GM18907 (cell line): Measurements from ENCODE around the gene PHACTR1.

Experiments used
- ATAC-seq: cut with Tn5 transposase; IDR thresholded peaks from one replicate; pipeline ENCODE4 v1.9.1; 2021; ENCODE audit warnings: mild to moderate bottlenecking, moderate library complexity; ENCODE audit not compliant: unreplicated experiment

The PHACTR1 gene

GRCh38 chr6:12844284-12845223, 128.0 kb downstream of the PHACTR1 start:
- no peak for ATAC-seq

DNA sequence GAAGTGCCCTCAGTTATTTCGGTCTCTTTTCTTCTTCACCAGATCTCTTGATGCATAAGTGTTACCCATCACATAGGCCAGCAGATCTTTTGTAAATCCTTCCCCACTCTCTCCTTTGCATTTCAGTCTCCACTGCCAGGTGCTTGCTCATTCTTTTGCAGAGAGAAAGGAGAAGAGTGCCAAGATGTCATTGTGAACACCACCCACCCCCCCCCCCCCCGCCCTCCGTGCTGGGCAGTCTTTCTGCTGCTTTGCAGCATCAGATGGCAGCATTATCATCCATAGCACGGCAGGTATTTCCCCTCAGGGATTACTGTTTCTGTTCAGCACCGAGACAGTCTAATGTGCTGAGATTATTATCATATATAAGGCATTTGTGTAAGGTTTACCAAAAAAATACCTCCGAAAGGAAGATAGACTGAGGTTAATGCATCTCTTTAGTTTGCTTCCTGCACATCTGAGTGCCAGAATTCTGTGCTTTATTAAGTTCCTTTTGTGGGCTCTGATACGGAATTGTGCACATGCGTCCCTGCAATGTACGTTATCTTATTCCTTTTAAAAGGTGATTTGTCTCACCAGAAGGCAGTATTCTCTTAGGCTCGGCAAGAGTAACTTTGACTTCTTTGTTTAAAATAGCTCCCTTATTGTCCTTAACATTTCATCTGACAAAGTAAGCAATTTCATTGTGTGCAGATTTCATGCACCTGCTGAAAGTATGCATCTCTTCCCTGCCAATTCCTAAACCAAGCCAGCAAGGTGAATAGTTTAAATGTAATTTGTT, 128.8 kb downstream of the PHACTR1 start:
- no peak for ATAC-seq

DNA sequence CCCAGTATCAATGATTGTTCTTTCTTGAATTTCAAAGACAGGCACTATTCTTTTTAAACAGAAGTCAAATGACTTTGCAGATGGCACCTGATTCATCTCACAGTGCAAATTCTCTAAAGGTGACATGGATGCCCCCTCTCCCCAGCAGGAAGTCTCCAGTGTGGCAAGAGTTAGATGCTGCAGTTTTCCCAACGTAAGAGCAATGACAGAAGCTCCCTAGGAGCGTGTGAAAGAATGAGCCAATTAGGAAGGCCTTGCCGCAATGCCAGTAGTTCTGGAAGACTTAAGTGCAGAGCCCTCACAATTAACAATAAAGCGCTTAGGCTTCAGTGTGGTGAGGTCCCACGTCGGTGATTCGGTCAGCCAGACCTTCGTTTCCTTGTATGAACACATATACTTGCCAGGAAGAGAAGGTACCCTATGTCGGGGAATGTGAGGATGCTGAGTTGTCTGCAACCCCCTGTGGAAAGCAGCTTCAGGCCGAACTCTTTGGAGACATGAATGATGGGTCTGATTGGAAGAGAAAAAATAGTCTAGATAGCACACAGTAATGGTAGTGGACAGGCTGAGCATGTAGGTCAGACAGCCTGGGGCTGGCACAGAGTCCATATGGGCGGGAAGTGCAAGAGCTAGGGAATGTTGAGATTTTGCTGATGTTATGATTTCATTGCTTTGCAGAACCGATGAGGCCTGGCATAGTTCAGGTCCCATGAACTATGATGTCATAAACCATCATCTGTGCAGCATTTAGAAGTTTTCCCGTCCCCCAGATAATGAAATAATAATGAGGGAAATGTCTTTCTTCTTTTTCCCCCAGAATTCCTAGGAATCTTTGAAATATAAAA, 132.6 kb downstream of the PHACTR1 start:
- no peak for ATAC-seq

DNA sequence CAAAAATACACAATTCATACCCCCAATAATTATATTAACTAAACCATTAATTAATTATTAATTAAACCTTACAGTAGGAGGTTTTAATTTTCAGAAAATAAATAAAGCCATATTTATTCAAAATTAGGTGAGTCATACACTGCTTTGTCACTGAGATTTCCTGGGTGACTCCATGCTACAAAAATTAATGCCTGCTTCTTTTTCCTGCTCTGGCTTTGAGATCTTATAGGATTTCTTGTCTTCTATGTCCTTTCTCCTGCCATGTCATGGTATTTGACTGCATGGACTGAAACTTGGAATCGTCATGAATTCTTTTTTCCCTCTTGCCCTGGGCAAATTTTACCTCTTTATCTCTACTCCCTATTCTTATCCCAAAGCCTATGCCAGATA, 133.2 kb downstream of the PHACTR1 start:
- ATAC-seq, result no peak

DNA sequence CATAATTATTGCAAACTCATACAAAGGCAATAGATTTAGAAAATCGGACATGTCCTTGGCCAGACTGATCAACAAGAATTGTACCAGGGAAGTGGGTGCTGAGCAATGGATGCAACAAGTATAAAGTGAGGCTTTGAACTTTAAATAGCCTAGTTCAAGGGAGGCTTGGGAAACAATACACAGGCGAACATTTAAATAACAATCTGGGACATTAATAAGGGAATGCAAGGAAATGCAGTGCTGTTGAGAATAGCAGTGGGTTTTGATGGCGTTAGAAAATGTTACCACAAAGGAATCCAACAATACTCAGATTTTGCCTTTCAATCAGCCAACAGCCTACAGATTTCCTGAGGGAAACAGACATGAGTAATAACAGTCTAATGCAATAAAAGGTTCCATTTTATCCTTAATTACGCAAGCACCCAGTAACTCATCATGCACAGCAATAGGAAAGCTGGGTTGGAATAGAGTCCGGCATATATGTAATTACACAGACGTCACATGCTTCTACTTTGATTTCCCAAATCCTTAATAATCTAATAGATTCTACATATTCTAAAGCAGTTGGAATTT, 134.6 kb downstream of the PHACTR1 start:
- no peak for ATAC-seq

DNA sequence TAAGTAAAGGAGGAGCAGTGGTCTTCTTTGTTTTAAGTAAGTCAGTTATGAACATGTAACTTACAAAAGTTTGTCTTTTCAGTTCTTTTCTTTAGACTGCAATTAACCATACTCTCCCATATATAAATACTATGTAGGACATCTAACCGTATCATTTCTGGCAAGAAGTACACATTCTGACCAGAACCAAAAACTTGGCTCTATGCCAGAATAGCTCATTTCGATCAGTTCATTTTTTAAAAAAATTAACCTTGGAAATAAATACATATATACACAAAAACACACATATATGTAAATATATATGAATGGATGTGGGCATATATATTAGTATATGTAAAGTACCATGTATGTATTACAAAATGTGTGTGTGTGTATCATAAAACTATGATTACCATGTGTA, 145.0 kb downstream of the PHACTR1 start:
- no peak for ATAC-seq

DNA sequence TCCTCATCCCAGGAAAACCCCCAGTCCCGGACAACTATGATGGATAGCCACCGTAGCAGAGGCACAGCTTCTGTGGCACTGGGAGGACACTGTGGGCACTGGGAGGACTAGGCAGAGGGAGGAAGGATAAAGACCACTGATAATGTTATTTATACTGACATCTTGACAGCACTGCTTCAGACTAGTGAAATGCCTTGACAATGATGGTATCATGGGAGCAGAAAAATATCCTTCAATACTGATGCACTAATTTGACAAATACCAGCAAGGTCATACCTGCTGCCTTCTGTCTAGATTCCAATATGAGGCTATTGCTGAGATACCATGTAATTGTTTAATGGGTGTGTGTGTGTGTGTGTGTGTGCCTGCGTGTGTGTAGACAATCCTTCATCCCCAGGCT, 148.6 kb downstream of the PHACTR1 start:
- no peak for ATAC-seq

- no peak for ATAC-seq
Observed at GRCh38 chr6:12865671-12866181, 149.2 kb downstream of the PHACTR1 start.

DNA sequence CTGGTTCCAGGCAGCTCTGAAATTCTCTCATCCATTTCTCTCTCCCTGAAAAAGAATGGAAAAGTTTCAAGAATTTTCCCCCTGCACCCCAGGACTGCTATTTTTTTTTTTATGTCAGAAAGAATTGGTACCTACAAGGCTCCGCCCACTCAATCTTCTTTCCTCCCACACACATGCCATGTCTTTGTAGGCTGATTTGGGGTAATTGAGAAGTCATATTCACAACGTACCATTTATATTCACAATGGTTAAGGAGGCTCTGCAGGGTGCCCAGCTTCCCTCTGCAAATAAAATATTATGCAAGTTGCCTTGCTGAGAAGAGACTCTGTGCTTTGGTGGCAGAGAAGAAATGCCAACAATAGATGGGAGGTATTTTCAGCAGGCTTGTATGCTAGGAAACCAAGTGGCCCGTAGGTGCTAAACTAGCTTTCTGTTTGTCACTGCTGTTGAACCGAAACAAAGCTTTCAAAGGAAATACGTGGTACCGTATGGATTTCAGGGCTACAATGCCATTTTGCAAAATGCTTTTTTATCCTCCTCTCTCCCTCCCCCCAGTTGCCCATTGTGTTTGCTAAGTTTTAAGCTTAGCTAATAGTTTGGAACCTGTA, 150.0 kb downstream of the PHACTR1 start:
- no peak for ATAC-seq

GRCh38 chr6:12869816-12870432, 153.4 kb downstream of the PHACTR1 start:
- no peak for ATAC-seq

DNA sequence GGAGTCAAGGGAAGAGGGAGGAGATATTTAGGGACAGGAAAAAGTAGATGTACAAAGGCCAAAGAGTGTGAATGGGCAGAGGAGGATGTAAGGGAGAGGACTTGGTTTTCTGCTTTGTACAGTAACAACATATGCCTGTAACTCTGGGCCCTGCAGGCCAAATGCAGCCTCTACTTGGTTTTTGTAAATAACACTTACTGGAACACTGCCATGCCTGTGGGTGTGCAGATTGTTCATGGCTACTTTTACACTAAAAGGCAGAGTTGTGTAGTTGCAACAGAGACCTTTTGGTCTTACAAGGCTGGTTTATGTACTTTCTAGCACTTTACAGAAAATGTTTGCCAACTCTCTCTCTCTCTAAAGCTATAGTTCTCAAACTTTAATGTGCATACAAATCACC, 157.1 kb downstream of the PHACTR1 start:
- ATAC-seq, result no peak

GRCh38 chr6:12875051-12875450, 158.5 kb downstream of the PHACTR1 start:
- ATAC-seq, result no peak

DNA sequence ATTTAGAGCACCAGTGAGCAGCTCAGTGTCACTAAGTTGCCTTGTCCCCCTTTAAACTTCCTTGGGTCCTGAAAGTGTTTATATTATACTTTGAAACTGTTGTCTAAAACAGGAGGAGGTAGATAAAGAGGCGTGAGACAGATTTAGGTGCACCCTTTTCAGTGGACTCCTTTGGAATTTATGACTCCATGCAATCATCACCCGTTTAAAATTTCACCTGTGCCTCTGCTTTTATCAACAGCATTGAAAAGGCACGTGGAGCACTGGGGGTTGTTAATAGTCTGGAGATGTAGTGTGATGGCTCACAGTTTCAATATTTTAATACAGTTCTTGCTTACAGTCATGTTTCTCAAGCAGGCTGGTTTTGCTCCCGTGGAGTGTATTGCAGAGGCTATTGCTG, 162.2 kb downstream of the PHACTR1 start:
- no peak for ATAC-seq

DNA sequence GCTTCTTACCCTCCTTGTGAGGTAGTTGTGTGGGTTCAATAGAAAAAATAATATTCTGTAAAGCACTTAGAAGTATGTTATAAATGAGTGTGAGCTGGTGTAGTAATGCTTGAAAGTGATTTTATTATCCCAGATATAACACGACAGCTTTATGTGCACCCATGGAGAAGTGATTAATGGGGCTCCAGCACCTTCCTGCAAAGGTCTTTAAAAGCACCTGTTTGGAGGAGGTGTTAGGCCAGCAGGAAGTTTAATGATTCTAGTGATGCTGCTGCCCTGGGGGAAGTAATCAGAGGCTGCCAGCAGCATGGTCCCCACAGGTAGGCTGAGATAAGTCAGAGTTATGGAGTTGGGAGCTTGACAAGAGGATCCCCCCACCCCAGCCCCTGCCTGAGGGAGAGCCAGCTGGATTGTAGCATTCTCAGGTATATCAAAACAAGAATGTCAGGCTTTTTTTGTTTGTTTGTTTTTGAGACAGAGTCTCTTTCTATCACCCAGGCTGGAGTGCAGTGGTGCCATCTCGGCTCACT, 166.3 kb downstream of the PHACTR1 start:
- ATAC-seq, result no peak

DNA sequence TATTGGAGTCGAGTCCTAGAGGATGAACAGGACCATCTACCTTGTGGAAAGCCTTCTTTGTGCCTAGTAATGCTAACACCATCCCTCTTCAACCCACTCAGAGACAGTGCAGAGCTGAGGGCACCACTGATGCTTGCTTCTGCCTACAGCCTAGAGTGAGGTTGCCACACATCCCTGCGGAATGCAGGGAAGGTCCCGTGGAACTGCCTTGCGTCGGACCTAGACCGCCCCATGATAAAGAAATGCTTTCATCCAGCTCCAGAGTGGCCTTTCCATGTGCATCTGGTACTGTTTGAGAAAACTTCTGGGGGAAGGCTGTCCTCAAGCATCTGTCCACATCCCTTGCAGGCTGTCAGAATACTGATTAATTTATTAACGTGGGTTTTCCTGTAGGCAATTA, 168.4 kb downstream of the PHACTR1 start:
- no peak for ATAC-seq

DNA sequence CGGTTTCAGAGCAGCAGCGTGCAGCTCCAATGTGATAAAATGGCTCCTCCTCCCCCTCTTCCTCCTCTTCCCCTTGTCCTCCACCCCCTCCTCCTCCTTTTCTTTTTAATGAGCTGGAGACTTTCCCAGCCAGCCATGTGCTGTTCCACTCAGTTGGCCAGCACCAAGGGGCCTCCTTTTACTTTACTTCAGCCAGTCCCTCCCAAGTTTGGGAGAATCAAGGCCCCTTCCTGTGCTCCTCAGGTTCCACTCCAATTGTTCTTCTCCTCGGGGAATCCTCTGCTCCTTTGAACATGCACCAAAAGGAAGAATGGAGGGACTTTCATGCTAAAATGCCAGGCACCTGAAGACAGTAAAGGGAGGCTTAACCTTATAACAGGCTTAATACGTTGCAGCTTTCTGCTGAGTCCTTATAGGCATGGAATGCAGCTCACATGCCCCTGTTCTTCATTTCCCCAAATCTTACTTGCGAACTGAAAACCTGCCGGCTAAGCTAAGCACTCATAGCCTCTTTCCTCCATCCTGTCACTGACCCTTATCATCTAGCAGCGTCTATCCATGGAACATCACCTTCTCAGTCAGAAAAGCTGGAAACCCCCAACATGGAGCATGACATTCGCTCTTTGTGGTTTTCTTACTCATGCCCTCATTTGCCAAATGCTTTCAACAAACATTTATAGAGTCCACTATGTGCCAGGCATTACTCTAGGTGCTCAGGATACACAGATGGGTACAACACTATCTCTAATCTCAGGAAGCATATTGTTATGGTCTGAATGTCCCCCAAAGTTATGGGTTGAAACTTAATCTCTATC, 170.6 kb downstream of the PHACTR1 start:
- ATAC-seq, result no peak

- ATAC-seq, result no peak
Observed at GRCh38 chr6:12890171-12890790, 173.7 kb downstream of the PHACTR1 start.

- no peak for ATAC-seq
Observed at GRCh38 chr6:12891595-12891994, 175.0 kb downstream of the PHACTR1 start.
